Panc1 (cell line): ENCODE data around the gene MIA3. TPM values are rescaled to one million over a fixed set of nuclear protein-coding genes. Genes with fewer than 3 reads are reported as not detected.

Source experiments
- ATAC-seq: fragments of 200-7000 bp; cut with Tn5 transposase; 2 replicates; pipeline ENCODE4 v1.9.1; 2020; ENCODE audit warnings: mild to moderate bottlenecking, moderate library complexity
- BruUV-seq: library from RNA; stranded (reverse); fragments of 400-500 nt; replicated peaks from 2 replicates; lab custom pipeline; 2021; lab: Mats Ljungman, UMichigan
- CTCF ChIA-PET: fragments of 300-600 bp; sonication (Branson Sonifier 250); formaldehyde crosslinking; loops from one replicate; lab custom pipeline; 2022; ENCODE audit warnings: antibody characterized with exemption; lab: Charles Lee
- POLR2A ChIA-PET: fragments of 300-600 bp; sonication (Branson Sonifier 250); formaldehyde crosslinking; loops from one replicate; lab custom pipeline; 2022; ENCODE audit warnings: antibody characterized with exemption; lab: Charles Lee
- DNase-seq: peaks from one replicate; pipeline ENCODE4 v3.0.0-alpha.2; 2010; ENCODE audit warnings: low read depth, low spot score
- H3K27ac ChIP-seq: 2 replicates; pipeline ENCODE4 v1.5.1; 2011; ENCODE audit warnings: mild to moderate bottlenecking, low read length, inconsistent platforms
- H3K27me3 ChIP-seq: fragments of 200-500 bp; sonication (Bioruptor generic); 2 replicates; pipeline ENCODE4 v1.6.0; 2014; ENCODE audit warnings: low read length, inconsistent platforms; ENCODE audit not compliant: control insufficient read depth, insufficient read depth
- H3K36me3 ChIP-seq: fragments of 200-500 bp; sonication (Bioruptor generic); 2 replicates; pipeline ENCODE4 v1.5.1; 2014; ENCODE audit warnings: inconsistent platforms, mild to moderate bottlenecking, low read length, moderate library complexity; ENCODE audit not compliant: control insufficient read depth, insufficient read depth
- H3K4me1 ChIP-seq: 2 replicates; pipeline ENCODE4 v1.5.1; 2011; ENCODE audit warnings: inconsistent platforms, mild to moderate bottlenecking, low read length, moderate library complexity; ENCODE audit not compliant: control insufficient read depth, insufficient read depth
- H3K4me3 ChIP-seq, 2 experiments: 2 replicates each; pipeline ENCODE4 v1.5.1; 2011 to 2012; ENCODE audit warnings: low read depth in 2 of 2, low read length in 2 of 2, mild to moderate bottlenecking in 2 of 2, inconsistent platforms in 1 of 2, moderate library complexity in 1 of 2
- H3K9me3 ChIP-seq: fragments of 200-500 bp; sonication (Bioruptor generic); 2 replicates; pipeline ENCODE4 v1.5.1; 2014; ENCODE audit warnings: low read depth, mild to moderate bottlenecking, inconsistent platforms, low read length, moderate library complexity; ENCODE audit not compliant: control insufficient read depth, insufficient read depth
- POLR2AphosphoS5 ChIP-seq: IDR thresholded peaks from 2 replicates; pipeline ENCODE4 v1.6.1; 2012; ENCODE audit warnings: mild to moderate bottlenecking, low read depth, low read length, moderate library complexity
- SIN3A ChIP-seq: IDR thresholded peaks from 2 replicates; pipeline ENCODE4 v1.6.1; 2012; ENCODE audit warnings: low read depth, mild to moderate bottlenecking, low read length, moderate library complexity, borderline replicate concordance; ENCODE audit not compliant: insufficient read depth
- TCF7L2 ChIP-seq: IDR thresholded peaks from 2 replicates; pipeline ENCODE4 v1.6.1; 2011; ENCODE audit warnings: mild to moderate bottlenecking, low read depth, low read length, inconsistent platforms
- in situ Hi-C: cut with HindIII; loops from 2 replicates; pipeline ENCODE4 v1.10.0; 2016; ENCODE audit warnings: low sequenced_read_pairs, low pct_unique_long_range_greater_than_20kb
- intact Hi-C: fragments of 100-400 bp; cut with micrococcal nuclease; formaldehyde crosslinking; loops from one replicate; pipeline ENCODE4 v1.10.0; 2022; ENCODE audit not compliant: unreplicated experiment
- total RNA-seq: library from RNA; stranded (reverse); gene quantifications from one replicate; pipeline ENCODE4 v1.2.1, GENCODE V29; 2021; ENCODE audit not compliant: unreplicated experiment
- TF ChIP-seq, protein P1 (sequence below), 2 experiments: IDR thresholded peaks; 2 replicates each; pipeline ENCODE4 v1.6.1; 2011 to 2012; ENCODE audit warnings: low read depth in 2 of 2, control low read depth in 1 of 2, low read length in 1 of 2, mild to moderate bottlenecking in 1 of 2, moderate library complexity in 1 of 2; ENCODE audit not compliant: insufficient read depth in 1 of 2
- TF ChIP-seq, protein P2 (sequence below): fragments of 450-650 bp; IDR thresholded peaks from 2 replicates; pipeline ENCODE4 v1.5.1; 2017; ENCODE audit warnings: mild to moderate bottlenecking

The MIA3 gene
- total RNA-seq, 1 experiment from 2014 or later = 53.5 TPM

DNA sequence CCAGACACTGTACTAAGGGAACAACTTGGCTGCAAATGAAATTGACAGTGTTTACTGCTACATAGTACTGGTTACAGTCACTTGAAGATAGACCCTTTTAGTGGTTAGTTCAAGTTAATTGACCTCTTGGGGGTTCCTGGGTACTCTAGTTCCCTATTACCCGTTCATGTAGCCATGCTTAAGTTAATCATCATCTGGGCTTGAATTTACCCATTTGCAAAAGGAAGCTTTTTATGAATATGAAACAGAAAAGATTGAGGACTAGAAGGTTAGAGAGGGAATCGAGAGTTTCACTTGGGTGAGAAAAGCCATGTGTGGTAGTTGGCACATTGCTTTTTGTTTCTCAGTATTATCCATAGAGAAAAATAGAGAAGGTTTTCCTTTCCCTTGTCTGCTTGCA, 2.7 kb downstream of the MIA3 start:
- no peak for ATAC-seq
- in situ Hi-C loops (loop anchor here (5.0 kb wide), 1 partner anchor 33 kb away; the partner anchor contains the start of gene TAF1A), intact Hi-C loops (no loop called here)
- no peaks in the 10 kb centered on the region for H3K9me3 ChIP-seq
- H3K27me3 ChIP-seq = no peaks in the 10 kb centered on the region
- ChIA-PET POLR2A (no interaction called here), CTCF (interaction anchor here (1.3 kb wide), 1 partner anchor 14 kb away, joined by 4 read pairs; no protein-coding TSS in a partner anchor)
- peaks cover 16% of the 10 kb centered on the region for H3K4me1 ChIP-seq
- H3K27ac ChIP-seq = no peak overlapping the region
- no peak for DNase-seq
- no peak overlapping the region for H3K4me3 ChIP-seq
- peaks cover 5% of the 10 kb centered on the region for H3K36me3 ChIP-seq
- BruUV-seq = no TSS peak
- TF ChIP-seq TCF7L2 (no peak), SIN3A (no peak), POLR2AphosphoS5 (no peak)
- TF ChIP-seq, protein P1, sequence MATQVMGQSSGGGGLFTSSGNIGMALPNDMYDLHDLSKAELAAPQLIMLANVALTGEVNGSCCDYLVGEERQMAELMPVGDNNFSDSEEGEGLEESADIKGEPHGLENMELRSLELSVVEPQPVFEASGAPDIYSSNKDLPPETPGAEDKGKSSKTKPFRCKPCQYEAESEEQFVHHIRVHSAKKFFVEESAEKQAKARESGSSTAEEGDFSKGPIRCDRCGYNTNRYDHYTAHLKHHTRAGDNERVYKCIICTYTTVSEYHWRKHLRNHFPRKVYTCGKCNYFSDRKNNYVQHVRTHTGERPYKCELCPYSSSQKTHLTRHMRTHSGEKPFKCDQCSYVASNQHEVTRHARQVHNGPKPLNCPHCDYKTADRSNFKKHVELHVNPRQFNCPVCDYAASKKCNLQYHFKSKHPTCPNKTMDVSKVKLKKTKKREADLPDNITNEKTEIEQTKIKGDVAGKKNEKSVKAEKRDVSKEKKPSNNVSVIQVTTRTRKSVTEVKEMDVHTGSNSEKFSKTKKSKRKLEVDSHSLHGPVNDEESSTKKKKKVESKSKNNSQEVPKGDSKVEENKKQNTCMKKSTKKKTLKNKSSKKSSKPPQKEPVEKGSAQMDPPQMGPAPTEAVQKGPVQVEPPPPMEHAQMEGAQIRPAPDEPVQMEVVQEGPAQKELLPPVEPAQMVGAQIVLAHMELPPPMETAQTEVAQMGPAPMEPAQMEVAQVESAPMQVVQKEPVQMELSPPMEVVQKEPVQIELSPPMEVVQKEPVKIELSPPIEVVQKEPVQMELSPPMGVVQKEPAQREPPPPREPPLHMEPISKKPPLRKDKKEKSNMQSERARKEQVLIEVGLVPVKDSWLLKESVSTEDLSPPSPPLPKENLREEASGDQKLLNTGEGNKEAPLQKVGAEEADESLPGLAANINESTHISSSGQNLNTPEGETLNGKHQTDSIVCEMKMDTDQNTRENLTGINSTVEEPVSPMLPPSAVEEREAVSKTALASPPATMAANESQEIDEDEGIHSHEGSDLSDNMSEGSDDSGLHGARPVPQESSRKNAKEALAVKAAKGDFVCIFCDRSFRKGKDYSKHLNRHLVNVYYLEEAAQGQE (IDR thresholded peaks at IDR 0.05; ENCODE audit: insufficient read depth in 1 of 2, low read depth in 2 of 2, low read length in 1 of 2) = no peak
- TF ChIP-seq, protein P2, sequence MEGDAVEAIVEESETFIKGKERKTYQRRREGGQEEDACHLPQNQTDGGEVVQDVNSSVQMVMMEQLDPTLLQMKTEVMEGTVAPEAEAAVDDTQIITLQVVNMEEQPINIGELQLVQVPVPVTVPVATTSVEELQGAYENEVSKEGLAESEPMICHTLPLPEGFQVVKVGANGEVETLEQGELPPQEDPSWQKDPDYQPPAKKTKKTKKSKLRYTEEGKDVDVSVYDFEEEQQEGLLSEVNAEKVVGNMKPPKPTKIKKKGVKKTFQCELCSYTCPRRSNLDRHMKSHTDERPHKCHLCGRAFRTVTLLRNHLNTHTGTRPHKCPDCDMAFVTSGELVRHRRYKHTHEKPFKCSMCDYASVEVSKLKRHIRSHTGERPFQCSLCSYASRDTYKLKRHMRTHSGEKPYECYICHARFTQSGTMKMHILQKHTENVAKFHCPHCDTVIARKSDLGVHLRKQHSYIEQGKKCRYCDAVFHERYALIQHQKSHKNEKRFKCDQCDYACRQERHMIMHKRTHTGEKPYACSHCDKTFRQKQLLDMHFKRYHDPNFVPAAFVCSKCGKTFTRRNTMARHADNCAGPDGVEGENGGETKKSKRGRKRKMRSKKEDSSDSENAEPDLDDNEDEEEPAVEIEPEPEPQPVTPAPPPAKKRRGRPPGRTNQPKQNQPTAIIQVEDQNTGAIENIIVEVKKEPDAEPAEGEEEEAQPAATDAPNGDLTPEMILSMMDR = no peak

DNA sequence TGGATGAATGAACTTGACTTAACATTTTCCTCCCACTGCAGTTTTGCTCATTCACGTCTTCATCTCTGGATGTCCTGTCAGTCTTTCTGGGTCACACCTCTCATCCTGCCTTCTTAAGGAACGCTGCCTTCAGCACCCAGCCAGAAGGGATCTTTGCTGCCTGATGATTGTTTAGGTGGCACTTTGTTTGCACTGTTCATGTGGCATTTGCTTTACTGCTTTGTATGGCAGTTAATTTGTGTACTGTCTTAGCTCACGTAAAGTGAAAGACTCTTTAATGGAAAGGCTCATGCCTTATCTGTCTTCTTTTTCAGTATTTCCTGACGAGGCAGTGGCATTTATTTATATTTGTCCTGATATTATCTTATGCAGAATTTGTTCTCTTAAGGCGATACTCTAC, 4.9 kb downstream of the MIA3 start:
- ChIA-PET CTCF (no interaction called here), POLR2A (no interaction called here)
- H3K9me3 ChIP-seq = no peaks in the 10 kb centered on the region
- TF ChIP-seq, protein P2 = no peak
- TF ChIP-seq SIN3A (no peak), POLR2AphosphoS5 (no peak), TCF7L2 (no peak)
- TF ChIP-seq, protein P1 (IDR thresholded peaks at IDR 0.05; ENCODE audit: insufficient read depth in 1 of 2, low read depth in 2 of 2, low read length in 1 of 2) = no peak
- BruUV-seq = no TSS peak
- no peak for ATAC-seq
- H3K36me3 ChIP-seq = peaks cover 5% of the 10 kb centered on the region
- intact Hi-C loops = no loop called here
- in situ Hi-C loops = loop anchor here (5.0 kb wide), 1 partner anchor 35 kb away; the partner anchor contains the start of gene TAF1A
- no peak overlapping the region for H3K27ac ChIP-seq
- no peaks in the 10 kb centered on the region for H3K27me3 ChIP-seq
- peaks cover 9% of the 10 kb centered on the region for H3K4me1 ChIP-seq
- no peak overlapping the region for H3K4me3 ChIP-seq
- DNase-seq = no peak
